Epithelial cell of proximal tubule (primary cell): ENCODE measurements around the gene SYNJ2. TPM values are rescaled to one million over a fixed set of nuclear protein-coding genes. Genes with fewer than 3 reads are reported as not detected.

Experiments
- DNase-seq: peaks from one replicate; pipeline ENCODE4 v3.0.0-alpha.2; 2011; ENCODE audit warnings: low read depth
- H3K4me3 ChIP-seq: 2 replicates; pipeline ENCODE4 v1.5.1; 2011; ENCODE audit warnings: low read depth, mild to moderate bottlenecking, low read length
- CTCF ChIP-seq: conservative IDR thresholded peaks from 2 replicates; pipeline ENCODE4 v1.5.1; 2012; ENCODE audit warnings: low read depth, mild to moderate bottlenecking, low read length
- total RNA-seq: library from RNA; depleted of rRNA; stranded (reverse); fragments of >200 nt; gene quantifications from 2 replicates; pipeline ENCODE4 v1.2.3, GENCODE V29; 2015

SYNJ2 gene
- total RNA-seq, 1 donor from 2014 or later: 19.1 TPM

DNA sequence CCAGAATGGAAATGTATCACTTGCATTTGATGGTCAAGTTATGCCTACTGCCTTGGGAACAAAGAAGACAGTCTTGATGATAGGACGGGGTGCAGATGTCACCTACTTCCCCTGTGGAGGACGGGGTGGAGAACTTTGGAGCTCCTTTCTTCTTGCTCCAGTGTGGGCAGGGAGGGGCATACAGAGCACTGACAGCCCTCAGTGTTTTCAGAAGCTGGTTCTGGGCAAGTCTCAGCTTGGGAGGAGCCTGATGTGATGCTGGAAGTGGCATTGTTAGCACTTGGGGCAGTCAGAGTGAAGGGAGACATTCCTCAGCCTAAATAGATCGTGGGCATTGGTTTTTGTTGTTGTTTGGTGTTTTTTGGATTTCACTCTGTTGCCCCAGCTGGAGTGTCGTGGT, 59.7 kb downstream of the SYNJ2 start:
- TF ChIP-seq CTCF: no peak
- DNase-seq: no peak
- H3K4me3 ChIP-seq: no peak overlapping the region

GRCh38 chr6:158041788-158042187, 60.1 kb downstream of the SYNJ2 start:
- DNase-seq: no peak
- no peak for TF ChIP-seq CTCF
- H3K4me3 ChIP-seq: no peak overlapping the region

DNA sequence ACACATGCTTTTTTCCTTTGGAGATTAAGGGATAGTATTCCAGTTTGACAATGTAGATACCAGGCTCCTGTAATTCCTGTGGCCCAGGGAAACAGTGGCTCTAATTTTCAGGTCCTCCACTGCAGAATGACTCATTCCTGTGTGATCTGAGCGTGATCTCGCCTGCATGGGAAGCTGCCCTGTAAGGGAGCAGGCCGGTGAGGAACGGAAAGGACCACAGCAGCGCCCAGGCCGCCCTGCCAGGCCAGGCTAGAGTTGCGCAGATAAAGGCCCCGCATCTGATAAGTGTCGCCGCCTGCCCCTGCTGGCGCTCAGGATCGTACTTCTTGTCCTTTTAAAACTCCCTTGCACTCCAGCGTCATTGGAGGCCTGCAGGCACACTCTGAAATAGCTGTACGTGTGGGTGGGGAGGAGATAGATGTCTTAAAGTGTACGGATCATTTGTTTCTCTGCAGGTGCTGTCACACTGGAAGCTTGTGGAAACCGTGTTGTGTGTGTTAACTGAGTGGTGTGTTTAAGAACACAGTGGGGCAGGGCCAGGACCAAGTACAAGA, 60.7 kb downstream of the SYNJ2 start:
- no peak overlapping the region for H3K4me3 ChIP-seq
- DNase-seq: no peak
- TF ChIP-seq CTCF: no peak

GRCh38 chr6:158043008-158043407, 61.3 kb downstream of the SYNJ2 start:
- no peak for DNase-seq
- TF ChIP-seq CTCF: no peak
- no peak overlapping the region for H3K4me3 ChIP-seq

- TF ChIP-seq CTCF: no peak
- no peak for DNase-seq
- H3K4me3 ChIP-seq: no peak overlapping the region
These were observed 62.2 kb downstream of the SYNJ2 start for GRCh38 chr6:158043586-158044524.

- TF ChIP-seq CTCF: no peak
- DNase-seq: no peak
- H3K4me3 ChIP-seq: no peak overlapping the region
These were observed 62.8 kb downstream of the SYNJ2 start for GRCh38 chr6:158044525-158044888.
